CD14-positive monocyte (primary cell): Measurements from ENCODE around the gene MGAT5B. TPM values are rescaled to one million over a fixed set of nuclear protein-coding genes. Genes with fewer than 3 reads are reported as not detected.
A peak's percentile ranks its signal among the peaks of the same experiment; 100 is the strongest.

Source experiments
- DNase-seq, 3 donors: peaks; one replicate each; pipeline ENCODE4 v3.0.0-alpha.2; 2011 to 2022
- H2AFZ ChIP-seq: 2 replicates; pipeline ENCODE4 v1.6.0; 2012; ENCODE audit warnings: mild to moderate bottlenecking, low read depth, low read length, inconsistent platforms; ENCODE audit not compliant: insufficient read depth, poor library complexity, severe bottlenecking
- H3K27ac ChIP-seq, 2 donors: 1 replicate in 1 of 2; 2 replicates in 1 of 2; pipeline ENCODE4 v1.5.1; 2012 to 2013; ENCODE audit warnings: low read length in 2 of 2, control low read depth in 1 of 2, inconsistent platforms in 1 of 2, low read depth in 1 of 2, mild to moderate bottlenecking in 1 of 2
- H3K27me3 ChIP-seq, 2 donors: one replicate each; pipeline versions ENCODE4 v1.6.0 to v1.6.1; 2011 to 2013; ENCODE audit warnings: low read length in 2 of 2; ENCODE audit not compliant: control insufficient read depth in 2 of 2, insufficient read depth in 2 of 2
- H3K36me3 ChIP-seq, 2 donors: replicated peaks in 1 of 2; 1 replicate in 1 of 2; 2 replicates in 1 of 2; pipeline versions ENCODE4 v1.5.1 to v1.6.1; 2012 to 2013; ENCODE audit warnings: low read length in 2 of 2, control low read depth in 1 of 2, inconsistent platforms in 1 of 2, mild to moderate bottlenecking in 1 of 2; ENCODE audit not compliant: insufficient read depth in 2 of 2, control insufficient read depth in 1 of 2
- H3K4me1 ChIP-seq, 2 donors: 1 replicate in 1 of 2; 2 replicates in 1 of 2; pipeline versions ENCODE4 v1.5.1 to v1.6.1; 2012 to 2013; ENCODE audit warnings: low read length in 2 of 2, control low read depth in 1 of 2, inconsistent platforms in 1 of 2, mild to moderate bottlenecking in 1 of 2, moderate library complexity in 1 of 2; ENCODE audit not compliant: insufficient read depth in 2 of 2, control insufficient read depth in 1 of 2
- H3K4me2 ChIP-seq: replicated peaks from 2 replicates; pipeline ENCODE3; 2012; ENCODE audit warnings: low read length, moderate library complexity, mild to moderate bottlenecking; ENCODE audit not compliant: poor library complexity, severe bottlenecking; ENCODE audit errors: extremely low read depth
- H3K4me3 ChIP-seq, 3 experiments: fragments of 200-600 bp in 1 of 3; sonication (generic) in 1 of 3; replicated peaks in 1 of 3; 1 replicate in 2 of 3; 2 replicates in 1 of 3; pipeline ENCODE4 v1.5.1; 2011 to 2013; ENCODE audit warnings: low read length in 3 of 3, mild to moderate bottlenecking in 3 of 3, control low read depth in 2 of 3, low read depth in 2 of 3, inconsistent platforms in 1 of 3, moderate library complexity in 1 of 3
- H3K79me2 ChIP-seq: 2 replicates; pipeline ENCODE4 v1.6.0; 2012; ENCODE audit warnings: mild to moderate bottlenecking, control low read depth, inconsistent platforms, low read length, moderate library complexity; ENCODE audit not compliant: insufficient read depth
- H3K9ac ChIP-seq: 2 replicates; pipeline ENCODE4 v1.6.0; 2017; ENCODE audit warnings: low read length, mild to moderate bottlenecking; ENCODE audit not compliant: insufficient read depth, poor library complexity, severe bottlenecking
- H3K9me3 ChIP-seq, 2 donors: replicated peaks in 1 of 2; 1 replicate in 1 of 2; 2 replicates in 1 of 2; pipeline versions ENCODE4 v1.5.1 to v1.6.1; 2012 to 2013; ENCODE audit warnings: low read length in 2 of 2, control low read depth in 1 of 2; ENCODE audit not compliant: control insufficient read depth in 1 of 2, insufficient read depth in 1 of 2
- H4K20me1 ChIP-seq: 2 replicates; pipeline ENCODE4 v1.6.0; 2012; ENCODE audit warnings: mild to moderate bottlenecking, low read length, control low read depth, moderate library complexity; ENCODE audit not compliant: insufficient read depth
- H3K27ac Mint-ChIP-seq, 7 donors: one replicate each; pipeline ENCODE4 v1.8.0; 2020; ENCODE audit warnings: mild to moderate bottlenecking in 7 of 7, mixed read lengths in 7 of 7, moderate library complexity in 6 of 7, inconsistent platforms in 2 of 7
- H3K27me3 Mint-ChIP-seq, 3 donors: one replicate each; pipeline ENCODE4 v1.8.0; 2021 to 2022; ENCODE audit warnings: low read depth in 3 of 3, mild to moderate bottlenecking in 3 of 3, mixed read lengths in 3 of 3, moderate library complexity in 3 of 3, inconsistent platforms in 1 of 3
- H3K36me3 Mint-ChIP-seq, 2 donors: one replicate each; pipeline ENCODE4 v1.8.0; 2020; ENCODE audit warnings: mixed read lengths in 2 of 2, inconsistent platforms in 1 of 2, mild to moderate bottlenecking in 1 of 2
- H3K4me1 Mint-ChIP-seq: one replicate; pipeline ENCODE4 v1.8.0; 2020; ENCODE audit warnings: mild to moderate bottlenecking, mixed read lengths
- H3K4me3 Mint-ChIP-seq, 2 donors: one replicate each; pipeline ENCODE4 v1.8.0; 2020; ENCODE audit warnings: mild to moderate bottlenecking in 2 of 2, mixed read lengths in 2 of 2, moderate library complexity in 1 of 2
- H3K9me3 Mint-ChIP-seq, 7 donors: one replicate each; pipeline ENCODE4 v1.8.0; 2020 to 2022; ENCODE audit warnings: mixed read lengths in 7 of 7, mild to moderate bottlenecking in 6 of 7, moderate library complexity in 6 of 7, inconsistent platforms in 2 of 7
- WGBS: methylation state at CpG from one replicate; pipeline ENCODE4 v1.1.5; 2013; ENCODE audit warnings: missing lambda C conversion rate; ENCODE audit not compliant: insufficient coverage; 5-methylcytosine and 5-hydroxymethylcytosine counted together
- intact Hi-C, 2 donors: fragments of 100-400 bp; cut with micrococcal nuclease; formaldehyde crosslinking; loops; one replicate each; pipeline versions ENCODE4 v1.15.0 to v1.15.1; 2023
- polyA plus RNA-seq, 3 donors: library from polyadenylated mRNA; depleted of rRNA in 1 of 3; unstranded in 2 of 3; stranded (reverse) in 1 of 3; fragments of 300-500 nt in 2 of 3; fragments of >200 nt in 1 of 3; fragmentation: Illumina TruSeq in 2 of 3; gene quantifications; 1 replicate in 2 of 3; 2 replicates in 1 of 3; pipeline ENCODE4 v1.2.3, GENCODE V29; 2012 to 2021
- TF ChIP-seq, protein P1 (sequence below): fragments of 200-600 bp; IDR thresholded peaks from one replicate; pipeline ENCODE4 v1.8.0; 2022; ENCODE audit warnings: antibody characterized with exemption, mild to moderate bottlenecking

MGAT5B gene
- polyA plus RNA-seq, 3 donors, result not detected

- H3K27me3 Mint-ChIP-seq, result peaks cover 9 to 17% (median 9%) of the 10 kb centered on the region in 3 donors
- no peaks in the 10 kb centered on the region for H3K36me3 Mint-ChIP-seq
- Histone ChIP-seq H3K79me2 (no peaks in the 10 kb centered on the region), H3K4me3 (no peak overlapping the region), H4K20me1 (no peaks in the 10 kb centered on the region), H3K27ac (no peak overlapping the region), H3K4me1 (no peaks in the 10 kb centered on the region), H3K36me3 (no peaks in the 10 kb centered on the region), H3K27me3 (peaks cover 0 to 2% of the 10 kb centered on the region in 2 donors), H3K9ac (no peak overlapping the region), H2AFZ (peak overlapping the region; percentile 42), H3K9me3 (no peaks in the 10 kb centered on the region), H3K4me2 (no peak overlapping the region)
- TF ChIP-seq, protein P1, sequence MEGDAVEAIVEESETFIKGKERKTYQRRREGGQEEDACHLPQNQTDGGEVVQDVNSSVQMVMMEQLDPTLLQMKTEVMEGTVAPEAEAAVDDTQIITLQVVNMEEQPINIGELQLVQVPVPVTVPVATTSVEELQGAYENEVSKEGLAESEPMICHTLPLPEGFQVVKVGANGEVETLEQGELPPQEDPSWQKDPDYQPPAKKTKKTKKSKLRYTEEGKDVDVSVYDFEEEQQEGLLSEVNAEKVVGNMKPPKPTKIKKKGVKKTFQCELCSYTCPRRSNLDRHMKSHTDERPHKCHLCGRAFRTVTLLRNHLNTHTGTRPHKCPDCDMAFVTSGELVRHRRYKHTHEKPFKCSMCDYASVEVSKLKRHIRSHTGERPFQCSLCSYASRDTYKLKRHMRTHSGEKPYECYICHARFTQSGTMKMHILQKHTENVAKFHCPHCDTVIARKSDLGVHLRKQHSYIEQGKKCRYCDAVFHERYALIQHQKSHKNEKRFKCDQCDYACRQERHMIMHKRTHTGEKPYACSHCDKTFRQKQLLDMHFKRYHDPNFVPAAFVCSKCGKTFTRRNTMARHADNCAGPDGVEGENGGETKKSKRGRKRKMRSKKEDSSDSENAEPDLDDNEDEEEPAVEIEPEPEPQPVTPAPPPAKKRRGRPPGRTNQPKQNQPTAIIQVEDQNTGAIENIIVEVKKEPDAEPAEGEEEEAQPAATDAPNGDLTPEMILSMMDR, result no peak
- peak overlapping the region in 1 of 2 donors; percentile 26 for H3K4me3 Mint-ChIP-seq
- peaks cover 9% of the 10 kb centered on the region for H3K4me1 Mint-ChIP-seq
- peak overlapping the region in 1 of 7 donors; percentile 17 for H3K27ac Mint-ChIP-seq
- WGBS, result 0% methylated on average over 9 of the region's 16 CpGs
- no peak for DNase-seq
- intact Hi-C loops, result no loop called here
- peaks cover 0 to 2% (median 0%) of the 10 kb centered on the region in 7 donors for H3K9me3 Mint-ChIP-seq
Observed at GRCh38 chr17:76997981-76998531, 129.9 kb downstream of the MGAT5B start.

DNA sequence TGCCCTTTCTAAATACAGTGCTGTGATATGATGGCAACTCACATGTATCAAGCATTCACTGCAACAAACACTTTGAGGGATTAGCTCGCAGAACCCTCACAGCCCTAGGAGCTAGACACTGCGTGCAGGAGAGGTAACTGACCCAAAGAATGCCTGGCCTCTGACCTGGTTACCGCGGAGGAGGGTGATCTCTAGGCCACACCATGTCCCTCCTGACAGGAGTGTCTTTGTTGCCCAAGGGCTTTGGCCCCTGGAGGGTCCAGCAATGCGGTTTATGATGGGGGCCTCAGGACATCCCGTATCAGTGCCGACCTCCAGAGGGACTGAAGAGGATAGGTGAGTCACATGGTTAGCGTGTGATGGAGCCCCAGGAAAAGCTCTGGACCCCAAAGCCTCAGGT is 130.6 kb downstream of the MGAT5B start:
- no peaks in the 10 kb centered on the region for H3K36me3 ChIP-seq
- no peak overlapping the region for H3K27ac ChIP-seq
- no peak overlapping the region for H3K4me3 ChIP-seq
- no peaks in the 10 kb centered on the region for H3K9me3 ChIP-seq
- Mint-ChIP-seq H3K27me3 (peaks cover 9 to 16% (median 9%) of the 10 kb centered on the region in 3 donors), H3K4me3 (no peak overlapping the region), H3K36me3 (no peaks in the 10 kb centered on the region), H3K27ac (peak overlapping the region in 1 of 7 donors; percentile 8), H3K9me3 (peaks cover 0 to 2% (median 0%) of the 10 kb centered on the region in 7 donors), H3K4me1 (peaks cover 9% of the 10 kb centered on the region)
- TF ChIP-seq, protein P1, result no peak
- H3K4me1 ChIP-seq, result no peaks in the 10 kb centered on the region
- peaks cover 0 to 2% of the 10 kb centered on the region in 2 donors for H3K27me3 ChIP-seq
- no peak overlapping the region for H3K4me2 ChIP-seq
- intact Hi-C loops, result no loop called here
- WGBS, result 88% methylated on average over 8 of the region's 8 CpGs
- H3K9ac ChIP-seq, result no peak overlapping the region
- no peaks in the 10 kb centered on the region for H3K79me2 ChIP-seq
- H4K20me1 ChIP-seq, result no peaks in the 10 kb centered on the region
- no peak for DNase-seq
- no peak overlapping the region for H2AFZ ChIP-seq

Other genes with a start within 250 kb of the MGAT5B start
- not detected for gene ST6GALNAC1, start 224.6 kb upstream of the MGAT5B start, polyA plus RNA-seq
- gene MXRA7, start 157.4 kb upstream of the MGAT5B start, polyA plus RNA-seq, result under 1 TPM; 0.13 to 0.81 (median 0.30) TPM
- gene JMJD6, start 141.8 kb upstream of the MGAT5B start, polyA plus RNA-seq, result 10 to 100 TPM; 24.6 to 75.0 (median 26.2) TPM
- gene METTL23, start 141.6 kb upstream of the MGAT5B start, polyA plus RNA-seq, result 10 to 100 TPM; 37.9 to 71.3 (median 56.5) TPM
- gene SRSF2, start 131.1 kb upstream of the MGAT5B start, polyA plus RNA-seq, result 100 to 1,000 TPM; 124 to 386 (median 125) TPM
- 10 to 100 TPM; 19.8 to 24.8 (median 23.8) TPM for gene MFSD11, start 130.3 kb upstream of the MGAT5B start, polyA plus RNA-seq